Fibroblast of skin of right quadriceps (primary cell): ENCODE data around the gene SLC39A5.
"Not testable (repeated sequence)": the region's sequence is repeated elsewhere in the genome, so short reads cannot be mapped to it uniquely, and the experiment has no call there.

Source experiments
- DNase-seq: peaks from one replicate; pipeline ENCODE4 v3.0.0-alpha.2; 2013

The SLC39A5 gene

GRCh38 chr12:56252649-56253048, 22.8 kb downstream of the SLC39A5 start:
- no peak for DNase-seq

- no peak for DNase-seq
Measured at GRCh38 chr12:56253091-56253490, 23.2 kb downstream of the SLC39A5 start.

GRCh38 chr12:56255671-56256070, 25.8 kb downstream of the SLC39A5 start:
- no peak for DNase-seq

GRCh38 chr12:56256326-56256960, 26.6 kb downstream of the SLC39A5 start:
- DNase-seq = peak; percentile 46

GRCh38 chr12:56257071-56257470, 27.2 kb downstream of the SLC39A5 start:
- DNase-seq = no peak

GRCh38 chr12:56257491-56258067, 27.7 kb downstream of the SLC39A5 start:
- DNase-seq = peak; percentile 22

GRCh38 chr12:56258068-56258819, 28.4 kb downstream of the SLC39A5 start, which contains the start of gene ANKRD52:
ANKRD52 (minus strand) TSS chr12:56258384; CDS start chr12:56258269, 115 bp downstream.
- DNase-seq = peak; percentile 75

GRCh38 chr12:56258820-56259183, 29.0 kb downstream of the SLC39A5 start:
- no peak for DNase-seq

GRCh38 chr12:56260380-56260779, 30.5 kb downstream of the SLC39A5 start:
- DNase-seq = no peak

GRCh38 chr12:56260921-56261320, 31.1 kb downstream of the SLC39A5 start:
- no peak for DNase-seq

- peak; percentile 85 for DNase-seq
Measured at GRCh38 chr12:56261503-56262232, 31.8 kb downstream of the SLC39A5 start.

GRCh38 chr12:56262955-56263354, 33.1 kb downstream of the SLC39A5 start:
- DNase-seq = not testable (repeated sequence)

GRCh38 chr12:56266068-56266692, 36.3 kb downstream of the SLC39A5 start:
- DNase-seq = not testable (repeated sequence)

GRCh38 chr12:56266693-56267442, 37.0 kb downstream of the SLC39A5 start, which contains the start of gene COQ10A:
COQ10A (plus strand) TSS chr12:56266942; CDS start chr12:56267119, 177 bp downstream.
- DNase-seq = peak; percentile 82

- no peak for DNase-seq
Measured at GRCh38 chr12:56267443-56268071, 37.7 kb downstream of the SLC39A5 start.

GRCh38 chr12:56271031-56271430, 41.2 kb downstream of the SLC39A5 start:
- peak; percentile 23 for DNase-seq

- not testable (repeated sequence) for DNase-seq
Measured at GRCh38 chr12:56272468-56272867, 42.6 kb downstream of the SLC39A5 start.

GRCh38 chr12:56274299-56274698, 44.4 kb downstream of the SLC39A5 start:
- no peak for DNase-seq

GRCh38 chr12:56278905-56279304, 49.1 kb downstream of the SLC39A5 start:
- DNase-seq = no peak

- DNase-seq = no peak
Measured at GRCh38 chr12:56280849-56281248, 51.0 kb downstream of the SLC39A5 start.

GRCh38 chr12:56282030-56282429, 52.2 kb downstream of the SLC39A5 start:
- DNase-seq = no peak
